ENCODE results near the gene SLC9A7.

- no peak for TF ChIP-seq POLR2A (IDR thresholded peaks at IDR 0.05; ENCODE audit: low read length)
- TF ChIP-seq GATA1 (IDR thresholded peaks at IDR 0.05; ENCODE audit: low read depth, low read length) = no peak
These were observed 19.3 kb upstream of the SLC9A7 start for GRCh38 chrX:46777971-46778810.

Data from erythroblast (primary cell).